AG09309 (cell line): ENCODE data around the gene KCTD19.

Experiments used
- DNase-seq: peaks from one replicate; pipeline ENCODE4 v3.0.0-alpha.2; 2010; ENCODE audit warnings: low read depth
- H3K4me3 ChIP-seq: 2 replicates; pipeline ENCODE4 v1.5.1; 2011; ENCODE audit warnings: mild to moderate bottlenecking, low read depth, low read length, moderate library complexity; ENCODE audit not compliant: control insufficient read depth
- TF ChIP-seq, protein P1 (sequence below): IDR thresholded peaks from 2 replicates; pipeline ENCODE4 v1.5.1; 2011; ENCODE audit warnings: mild to moderate bottlenecking, low read depth, low read length, inconsistent platforms; ENCODE audit not compliant: insufficient read depth, control insufficient read depth; ENCODE audit errors: missing control alignments

Gene KCTD19

DNA sequence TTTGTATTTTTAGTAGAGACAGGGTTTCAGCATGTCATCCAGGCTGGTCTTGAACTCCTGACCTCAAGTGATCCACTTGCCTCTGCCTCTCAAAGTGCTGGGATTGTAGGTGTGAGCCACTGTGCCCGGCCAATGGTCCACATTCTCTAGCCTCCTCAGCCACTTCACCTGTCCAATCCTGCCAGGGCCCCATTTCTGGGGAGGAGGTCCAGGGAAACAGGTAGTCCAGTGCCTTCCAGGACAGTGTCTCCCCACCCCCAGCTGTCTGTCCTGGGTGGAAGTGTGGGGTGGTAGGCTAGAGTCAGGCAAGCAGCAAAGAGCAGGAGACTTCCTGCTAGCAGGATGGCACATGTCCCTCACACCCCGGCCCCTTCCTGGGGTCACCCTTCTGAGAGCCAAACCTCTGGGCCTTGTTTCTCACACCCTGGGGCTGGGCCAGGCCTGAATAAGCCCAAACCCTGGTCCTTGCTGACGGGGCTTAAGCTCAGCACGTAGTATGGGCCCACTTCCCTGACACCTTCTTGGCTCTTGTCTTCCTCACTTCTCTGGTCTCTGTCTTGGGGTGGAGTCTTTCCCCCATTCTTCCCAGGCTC, 84.3 kb downstream of the KCTD19 start:
- TF ChIP-seq, protein P1, sequence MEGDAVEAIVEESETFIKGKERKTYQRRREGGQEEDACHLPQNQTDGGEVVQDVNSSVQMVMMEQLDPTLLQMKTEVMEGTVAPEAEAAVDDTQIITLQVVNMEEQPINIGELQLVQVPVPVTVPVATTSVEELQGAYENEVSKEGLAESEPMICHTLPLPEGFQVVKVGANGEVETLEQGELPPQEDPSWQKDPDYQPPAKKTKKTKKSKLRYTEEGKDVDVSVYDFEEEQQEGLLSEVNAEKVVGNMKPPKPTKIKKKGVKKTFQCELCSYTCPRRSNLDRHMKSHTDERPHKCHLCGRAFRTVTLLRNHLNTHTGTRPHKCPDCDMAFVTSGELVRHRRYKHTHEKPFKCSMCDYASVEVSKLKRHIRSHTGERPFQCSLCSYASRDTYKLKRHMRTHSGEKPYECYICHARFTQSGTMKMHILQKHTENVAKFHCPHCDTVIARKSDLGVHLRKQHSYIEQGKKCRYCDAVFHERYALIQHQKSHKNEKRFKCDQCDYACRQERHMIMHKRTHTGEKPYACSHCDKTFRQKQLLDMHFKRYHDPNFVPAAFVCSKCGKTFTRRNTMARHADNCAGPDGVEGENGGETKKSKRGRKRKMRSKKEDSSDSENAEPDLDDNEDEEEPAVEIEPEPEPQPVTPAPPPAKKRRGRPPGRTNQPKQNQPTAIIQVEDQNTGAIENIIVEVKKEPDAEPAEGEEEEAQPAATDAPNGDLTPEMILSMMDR = no peak
- no peak overlapping the region for H3K4me3 ChIP-seq
- no peak for DNase-seq

DNA sequence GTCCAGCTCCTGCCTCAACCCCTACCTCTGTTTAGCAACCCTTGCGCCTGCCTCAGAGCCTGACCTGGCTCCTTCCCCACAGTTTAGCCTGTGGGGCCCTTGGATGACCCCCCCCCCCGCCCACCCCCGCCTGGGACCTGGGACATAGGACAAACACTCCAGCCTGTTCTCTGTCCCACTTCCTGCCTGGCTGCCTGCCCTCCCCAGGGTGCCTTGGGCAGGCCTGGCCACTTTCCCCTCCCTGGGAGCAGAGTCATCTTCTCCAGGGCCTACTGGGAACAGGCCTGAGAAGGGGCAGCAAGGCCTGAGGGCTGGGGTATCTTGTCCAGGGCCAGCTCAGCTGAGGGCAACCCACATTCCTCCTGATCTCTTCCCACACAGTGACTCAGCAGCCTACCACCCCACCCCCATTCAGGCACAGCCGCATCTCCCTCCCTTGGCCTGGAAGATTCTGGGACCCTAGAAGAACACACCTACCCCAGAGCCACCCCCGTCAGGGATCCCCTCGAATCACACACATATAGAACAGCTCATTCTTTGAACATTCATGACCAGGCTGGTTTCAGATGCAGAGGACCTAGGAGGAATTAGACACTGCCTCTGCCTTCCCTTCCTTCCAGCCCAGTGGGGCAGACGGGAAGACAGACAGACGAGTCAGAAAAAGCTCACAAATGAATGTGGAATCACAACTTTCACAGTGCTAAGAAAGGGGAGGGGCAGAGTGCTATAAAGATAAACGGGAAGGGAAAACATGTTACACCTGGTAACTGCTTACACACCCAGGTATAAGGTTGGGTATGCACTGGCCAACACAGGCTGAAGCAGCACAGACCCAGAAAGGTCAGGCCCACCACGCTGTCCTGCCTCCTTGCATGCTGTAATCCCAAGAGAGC, 85.3 kb downstream of the KCTD19 start:
- no peak overlapping the region for H3K4me3 ChIP-seq
- TF ChIP-seq, protein P1 = no peak
- DNase-seq = peak; percentile 64

DNA sequence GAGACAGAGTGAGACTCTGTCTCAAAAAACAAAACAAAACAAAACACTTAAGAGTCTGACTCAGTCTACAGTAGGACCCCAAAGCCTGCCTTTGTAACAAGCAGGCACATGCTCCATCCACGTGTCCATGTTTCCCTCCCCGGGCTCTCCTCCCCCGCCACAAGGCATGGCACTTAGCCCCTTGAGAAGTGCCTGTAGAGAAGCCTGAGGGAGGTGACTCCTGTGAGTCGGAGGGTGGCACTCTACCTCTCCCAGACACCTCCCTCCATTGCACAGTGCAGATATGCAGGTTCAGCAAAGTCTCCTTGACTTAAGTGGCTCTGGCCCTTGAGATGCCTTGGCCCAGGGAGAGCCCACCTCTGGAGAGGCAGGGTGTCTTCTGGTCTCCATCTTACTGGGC, 86.0 kb downstream of the KCTD19 start:
- no peak overlapping the region for H3K4me3 ChIP-seq
- TF ChIP-seq, protein P1 = no peak
- DNase-seq = no peak
